ENCODE measurements around the gene TAS2R50.
"Not testable (repeated sequence)": the region's sequence is repeated elsewhere in the genome, so short reads cannot be mapped to it uniquely, and the experiment has no call there.

Gene TAS2R50

GRCh38 chr12:10986812-10987211 is at the start of gene TAS2R50:
TAS2R50 (minus strand) TSS chr12:10986912; CDS start chr12:10986860, 52 bp downstream.
- DNase-seq: no peak

- DNase-seq: not testable (repeated sequence)
These were observed 47.2 kb upstream of the TAS2R50 start for GRCh38 chr12:11033959-11034358.

GRCh38 chr12:11031307-11031706 is 44.6 kb upstream of the TAS2R50 start, which contains the start of gene TAS2R31:
TAS2R31 (minus strand) TSS chr12:11031407; CDS start chr12:11031335, 72 bp downstream.
- DNase-seq: no peak

GRCh38 chr12:11026118-11026517 is 39.4 kb upstream of the TAS2R50 start:
- no peak for DNase-seq

GRCh38 chr12:11023387-11023786 is 36.7 kb upstream of the TAS2R50 start:
- no peak for DNase-seq

- no peak for DNase-seq
These were observed 35.8 kb upstream of the TAS2R50 start, which contains the start of gene TAS2R19 for GRCh38 chr12:11022520-11022919. TAS2R19 (minus strand) TSS chr12:11022620; CDS start chr12:11022571, 49 bp downstream.

GRCh38 chr12:11016937-11017336 is 30.2 kb upstream of the TAS2R50 start:
- no peak for DNase-seq

- DNase-seq: no peak
These were observed 29.2 kb upstream of the TAS2R50 start for GRCh38 chr12:11015775-11016430.

- no peak for DNase-seq
These were observed 27.5 kb upstream of the TAS2R50 start for GRCh38 chr12:11014234-11014633.

- no peak for DNase-seq
These were observed 20.9 kb upstream of the TAS2R50 start for GRCh38 chr12:11007608-11008007.

- no peak for DNase-seq
These were observed 11.5 kb upstream of the TAS2R50 start, which contains the start of gene TAS2R20 for GRCh38 chr12:10998204-10998603. TAS2R20 (minus strand) TSS chr12:10998304; CDS start chr12:10997875, 429 bp downstream.

- DNase-seq: no peak
These were observed 7.6 kb upstream of the TAS2R50 start for GRCh38 chr12:10994307-10994706.

GRCh38 chr12:10989107-10989506 is 2.4 kb upstream of the TAS2R50 start:
- no peak for DNase-seq

- no peak for DNase-seq
These were observed 4.5 kb downstream of the TAS2R50 start for GRCh38 chr12:10982244-10982643.

GRCh38 chr12:10974965-10975364 is 11.7 kb downstream of the TAS2R50 start:
- DNase-seq: no peak

GRCh38 chr12:10968765-10969456 is 17.8 kb downstream of the TAS2R50 start:
- DNase-seq: no peak

- no peak for DNase-seq
These were observed 19.3 kb downstream of the TAS2R50 start for GRCh38 chr12:10967409-10967808.

GRCh38 chr12:10966314-10966713 is 20.4 kb downstream of the TAS2R50 start:
- no peak for DNase-seq

- DNase-seq: no peak
These were observed 21.2 kb downstream of the TAS2R50 start for GRCh38 chr12:10965476-10965875.

GRCh38 chr12:10960211-10960610 is 26.5 kb downstream of the TAS2R50 start:
- DNase-seq: no peak

GRCh38 chr12:10959804-10960203 is 26.9 kb downstream of the TAS2R50 start:
- no peak for DNase-seq

GRCh38 chr12:10957741-10958140 is 29.0 kb downstream of the TAS2R50 start:
- no peak for DNase-seq

- no peak for DNase-seq
These were observed 30.6 kb downstream of the TAS2R50 start for GRCh38 chr12:10956085-10956484.

- no peak for DNase-seq
These were observed 34.1 kb downstream of the TAS2R50 start for GRCh38 chr12:10952645-10953044.

All from activated T-cell treated with anti-CD3 and anti-CD28 coated beads for 4 hours (primary cell).